Thyroid gland (tissue), 4 donors: Measurements from ENCODE around the gene MAPKAPK5. TPM values are rescaled to one million over a fixed set of nuclear protein-coding genes. Genes with fewer than 3 reads are reported as not detected.

ENCODE experiments used
- DNase-seq, 2 donors: peaks; one replicate each; pipeline ENCODE4 v3.0.0-alpha.2; 2019
- H3K27ac ChIP-seq, 3 donors: fragments of 200-600 bp; sonication (generic); 1 replicate in 2 of 3; 2 replicates in 1 of 3; pipeline ENCODE4 v1.5.1; 2016 to 2019; ENCODE audit warnings: mild to moderate bottlenecking in 1 of 3, moderate library complexity in 1 of 3
- H3K27me3 ChIP-seq: fragments of 200-600 bp; sonication (generic); one replicate; pipeline ENCODE4 v1.5.1; 2019
- H3K36me3 ChIP-seq, 2 donors: fragments of 200-600 bp; sonication (generic); one replicate each; pipeline ENCODE4 v1.5.1; 2016 to 2019
- H3K4me1 ChIP-seq, 2 donors: fragments of 200-600 bp; sonication (generic); one replicate each; pipeline ENCODE4 v1.5.1; 2017 to 2019
- H3K4me3 ChIP-seq, 3 donors: fragments of 200-600 bp; sonication (generic); replicated peaks in 1 of 3; 1 replicate in 2 of 3; 2 replicates in 1 of 3; pipeline ENCODE4 v1.5.1; 2016; ENCODE audit warnings: mild to moderate bottlenecking in 1 of 3
- H3K9me3 ChIP-seq: fragments of 200-600 bp; sonication (generic); one replicate; pipeline ENCODE4 v1.5.1; 2017
- POLR2A ChIP-seq, 2 donors: fragments of 450-650 bp; IDR thresholded peaks; one replicate each; pipeline ENCODE4 v1.6.1; 2017; ENCODE audit warnings: antibody characterized with exemption in 2 of 2, mild to moderate bottlenecking in 2 of 2, moderate library complexity in 1 of 2
- WGBS, 2 donors: methylation state at CpG; one replicate each; pipeline ENCODE4 v1.1.5; 2017; 5-methylcytosine and 5-hydroxymethylcytosine counted together
- intact Hi-C: fragments of 100-400 bp; cut with DNase I; formaldehyde crosslinking; loops from one replicate; pipeline ENCODE4 v1.15.1; 2023
- total RNA-seq, 4 donors: library from RNA; depleted of rRNA; stranded (reverse); fragments of >200 nt; gene quantifications; one replicate each; pipeline ENCODE4 v1.2.3, GENCODE V29; 2016
- TF ChIP-seq, protein P1 (sequence below), 6 experiments: fragments of 200-600 bp in 3 of 6; fragments of 450-650 bp in 3 of 6; sonication (generic) in 3 of 6; IDR thresholded peaks; one replicate each; pipeline ENCODE4 v1.5.1; 2016 to 2019; ENCODE audit warnings: antibody characterized with exemption in 6 of 6, mild to moderate bottlenecking in 2 of 6, inconsistent platforms in 1 of 6, moderate library complexity in 1 of 6

The MAPKAPK5 gene
- total RNA-seq, 4 donors from 2014 or later = 54.3 to 81.6 (median 60.0) TPM

- 64 to 70% methylated on average over 2 of the region's 2 CpGs for WGBS, 2 donors
- H3K4me1 ChIP-seq = peaks cover 8 to 19% of the 10 kb centered on the region in 2 donors
- intact Hi-C loops = loop anchor here (10.0 kb wide), 1 partner anchor 169 kb away; the partner anchor contains the start of genes ERP29 and TMEM116
- DNase-seq = no peak
- H3K27ac ChIP-seq = no peak overlapping the region
- H3K9me3 ChIP-seq = no peaks in the 10 kb centered on the region
- no peak overlapping the region for H3K4me3 ChIP-seq
- TF ChIP-seq, protein P1, sequence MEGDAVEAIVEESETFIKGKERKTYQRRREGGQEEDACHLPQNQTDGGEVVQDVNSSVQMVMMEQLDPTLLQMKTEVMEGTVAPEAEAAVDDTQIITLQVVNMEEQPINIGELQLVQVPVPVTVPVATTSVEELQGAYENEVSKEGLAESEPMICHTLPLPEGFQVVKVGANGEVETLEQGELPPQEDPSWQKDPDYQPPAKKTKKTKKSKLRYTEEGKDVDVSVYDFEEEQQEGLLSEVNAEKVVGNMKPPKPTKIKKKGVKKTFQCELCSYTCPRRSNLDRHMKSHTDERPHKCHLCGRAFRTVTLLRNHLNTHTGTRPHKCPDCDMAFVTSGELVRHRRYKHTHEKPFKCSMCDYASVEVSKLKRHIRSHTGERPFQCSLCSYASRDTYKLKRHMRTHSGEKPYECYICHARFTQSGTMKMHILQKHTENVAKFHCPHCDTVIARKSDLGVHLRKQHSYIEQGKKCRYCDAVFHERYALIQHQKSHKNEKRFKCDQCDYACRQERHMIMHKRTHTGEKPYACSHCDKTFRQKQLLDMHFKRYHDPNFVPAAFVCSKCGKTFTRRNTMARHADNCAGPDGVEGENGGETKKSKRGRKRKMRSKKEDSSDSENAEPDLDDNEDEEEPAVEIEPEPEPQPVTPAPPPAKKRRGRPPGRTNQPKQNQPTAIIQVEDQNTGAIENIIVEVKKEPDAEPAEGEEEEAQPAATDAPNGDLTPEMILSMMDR (IDR thresholded peaks at IDR 0.05) = no peak
- TF ChIP-seq POLR2A (IDR thresholded peaks at IDR 0.05) = no peak
- H3K27me3 ChIP-seq = no peaks in the 10 kb centered on the region
- H3K36me3 ChIP-seq = no peaks in the 10 kb centered on the region
Measured at GRCh38 chr12:111846016-111846415, 4.0 kb downstream of the MAPKAPK5 start.

- DNase-seq = no peak
- Histone ChIP-seq H3K9me3 (no peaks in the 10 kb centered on the region), H3K4me1 (no peaks in the 10 kb centered on the region), H3K36me3 (no peaks in the 10 kb centered on the region), H3K27ac (no peak overlapping the region), H3K4me3 (no peak overlapping the region), H3K27me3 (no peaks in the 10 kb centered on the region)
- intact Hi-C loops = no loop called here
- 91 to 94% methylated on average over 2 of the region's 2 CpGs for WGBS, 2 donors
- TF ChIP-seq POLR2A (IDR thresholded peaks at IDR 0.05) = no peak
- TF ChIP-seq, protein P1 (IDR thresholded peaks at IDR 0.05) = no peak
Measured at GRCh38 chr12:111850526-111850925, 8.5 kb downstream of the MAPKAPK5 start.

GRCh38 chr12:111858186-111858585 is 16.2 kb downstream of the MAPKAPK5 start:
- no peaks in the 10 kb centered on the region for H3K9me3 ChIP-seq
- no peaks in the 10 kb centered on the region for H3K36me3 ChIP-seq
- DNase-seq = no peak
- no peaks in the 10 kb centered on the region for H3K27me3 ChIP-seq
- WGBS, 2 donors = 98% methylated on average over 2 of the region's 2 CpGs
- intact Hi-C loops = no loop called here
- no peak for TF ChIP-seq POLR2A (IDR thresholded peaks at IDR 0.05)
- TF ChIP-seq, protein P1 (IDR thresholded peaks at IDR 0.05) = no peak
- no peak overlapping the region for H3K27ac ChIP-seq
- H3K4me3 ChIP-seq = no peak overlapping the region
- H3K4me1 ChIP-seq = no peaks in the 10 kb centered on the region

DNA sequence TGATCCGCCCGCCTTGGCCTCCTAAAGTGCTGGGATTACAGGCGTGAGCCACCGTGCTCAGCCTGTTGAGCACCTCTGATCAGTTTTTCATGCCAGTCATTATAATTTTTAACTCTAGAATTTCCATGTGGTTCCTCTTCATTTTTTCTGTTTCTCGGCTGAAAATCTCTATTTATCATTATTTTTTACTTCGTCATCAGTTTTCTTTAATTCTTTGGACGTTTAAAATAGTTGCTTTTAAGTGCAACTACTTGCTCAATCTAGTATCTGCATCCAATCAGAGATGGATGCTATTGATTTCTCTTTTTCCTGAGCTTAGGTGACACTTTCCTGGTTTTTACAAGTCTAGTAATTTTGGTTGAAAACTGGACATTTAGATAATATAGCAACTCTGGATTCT is 16.8 kb downstream of the MAPKAPK5 start:
- H3K4me3 ChIP-seq = no peak overlapping the region
- no peak for DNase-seq
- no peaks in the 10 kb centered on the region for H3K4me1 ChIP-seq
- H3K36me3 ChIP-seq = no peaks in the 10 kb centered on the region
- no peaks in the 10 kb centered on the region for H3K9me3 ChIP-seq
- no peak overlapping the region for H3K27ac ChIP-seq
- 94 to 98% methylated on average over 7 of the region's 7 CpGs for WGBS, 2 donors
- no peaks in the 10 kb centered on the region for H3K27me3 ChIP-seq
- intact Hi-C loops = no loop called here
- TF ChIP-seq POLR2A (IDR thresholded peaks at IDR 0.05) = no peak
- TF ChIP-seq, protein P1 (IDR thresholded peaks at IDR 0.05) = no peak

DNA sequence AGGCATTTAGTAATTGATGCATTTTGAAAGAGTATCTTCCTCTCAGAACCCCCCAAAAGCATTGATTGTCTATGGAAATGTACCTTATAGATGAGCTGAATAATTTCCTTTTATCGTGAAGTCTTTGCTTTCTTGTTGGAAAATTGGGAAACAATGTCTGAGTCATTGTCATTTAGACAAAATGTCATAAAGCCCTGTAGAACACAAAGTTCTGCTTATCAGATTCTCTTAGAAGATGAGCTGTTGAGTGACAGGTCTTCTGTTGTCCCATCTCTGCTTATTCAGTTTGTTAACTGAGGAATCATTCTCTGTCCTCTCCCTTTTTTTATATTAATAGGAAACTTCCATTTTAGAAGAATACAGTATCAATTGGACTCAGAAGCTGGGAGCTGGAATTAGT is 22.9 kb downstream of the MAPKAPK5 start:
- DNase-seq = no peak
- H3K36me3 ChIP-seq = peaks cover 6 to 22% of the 10 kb centered on the region in 2 donors
- no peaks in the 10 kb centered on the region for H3K27me3 ChIP-seq
- H3K27ac ChIP-seq = no peak overlapping the region
- intact Hi-C loops = no loop called here
- no peaks in the 10 kb centered on the region for H3K4me1 ChIP-seq
- no peak overlapping the region for H3K4me3 ChIP-seq
- no peaks in the 10 kb centered on the region for H3K9me3 ChIP-seq
- 95 to 100% methylated on average over 1 of the region's 1 CpG for WGBS, 2 donors
- TF ChIP-seq, protein P1 (IDR thresholded peaks at IDR 0.05) = no peak
- TF ChIP-seq POLR2A (IDR thresholded peaks at IDR 0.05) = no peak
